AG04450 (cell line): Measurements from ENCODE around the gene RCAN2. TPM values are rescaled to one million over a fixed set of nuclear protein-coding genes. Genes with fewer than 3 reads are reported as not detected.

ENCODE experiments used
- CTCF ChIA-PET: fragments of 300-600, 350-600 bp; formaldehyde crosslinking; extraction: SDS; loops from one replicate; lab custom pipeline; 2022; ENCODE audit warnings: antibody characterized with exemption, inconsistent platforms; lab: Charles Lee
- POLR2A ChIA-PET: fragments of 350-600 bp; formaldehyde crosslinking; extraction: SDS; loops from one replicate; lab custom pipeline; 2021; ENCODE audit warnings: antibody characterized with exemption, inconsistent platforms; lab: Yijun Ruan, JAX
- DNase-seq: peaks from one replicate; pipeline ENCODE4 v3.0.0-alpha.2; 2011; ENCODE audit warnings: low read depth, low spot score
- H3K27ac ChIP-seq: one replicate; pipeline ENCODE4 v1.5.1; 2012; ENCODE audit warnings: low read depth, low read length, control low read depth
- H3K27me3 ChIP-seq: one replicate; pipeline ENCODE4 v1.6.0; 2012; ENCODE audit warnings: low read length; ENCODE audit not compliant: control insufficient read depth, insufficient read depth
- H3K4me3 ChIP-seq: 2 replicates; pipeline ENCODE4 v1.5.1; 2011; ENCODE audit warnings: mild to moderate bottlenecking, low read depth, low read length, control low read depth
- H3K9me3 ChIP-seq: 2 replicates; pipeline ENCODE4 v1.5.1; 2012; ENCODE audit warnings: low read length; ENCODE audit not compliant: control insufficient read depth, insufficient read depth
- CTCF ChIP-seq: IDR thresholded peaks from 2 replicates; pipeline ENCODE4 v1.5.1; 2011; ENCODE audit warnings: low read depth, low read length, control low read depth, inconsistent platforms
- polyA plus RNA-seq: library from polyadenylated mRNA; depleted of rRNA; stranded (reverse); fragments of >200 nt; gene quantifications from 2 replicates; pipeline ENCODE4 v1.2.3, GENCODE V29; 2011

The RCAN2 gene
- polyA plus RNA-seq, 1 experiment, result 0.11 TPM

GRCh38 chr6:46271728-46272127, 219.5 kb downstream of the RCAN2 start:
- H3K9me3 ChIP-seq, result no peaks in the 10 kb centered on the region
- DNase-seq, result no peak
- H3K27ac ChIP-seq, result no peak overlapping the region
- TF ChIP-seq CTCF, result no peak
- no peak overlapping the region for H3K4me3 ChIP-seq
- POLR2A ChIA-PET, result no interaction called here
- CTCF ChIA-PET, result no interaction called here
- H3K27me3 ChIP-seq, result no peaks in the 10 kb centered on the region

- Histone ChIP-seq H3K9me3 (no peaks in the 10 kb centered on the region), H3K4me3 (no peak overlapping the region), H3K27me3 (no peaks in the 10 kb centered on the region), H3K27ac (no peak overlapping the region)
- CTCF ChIA-PET, result no interaction called here
- POLR2A ChIA-PET, result no interaction called here
- DNase-seq, result no peak
- TF ChIP-seq CTCF, result no peak
These were observed 220.1 kb downstream of the RCAN2 start for GRCh38 chr6:46271107-46271506.

DNA sequence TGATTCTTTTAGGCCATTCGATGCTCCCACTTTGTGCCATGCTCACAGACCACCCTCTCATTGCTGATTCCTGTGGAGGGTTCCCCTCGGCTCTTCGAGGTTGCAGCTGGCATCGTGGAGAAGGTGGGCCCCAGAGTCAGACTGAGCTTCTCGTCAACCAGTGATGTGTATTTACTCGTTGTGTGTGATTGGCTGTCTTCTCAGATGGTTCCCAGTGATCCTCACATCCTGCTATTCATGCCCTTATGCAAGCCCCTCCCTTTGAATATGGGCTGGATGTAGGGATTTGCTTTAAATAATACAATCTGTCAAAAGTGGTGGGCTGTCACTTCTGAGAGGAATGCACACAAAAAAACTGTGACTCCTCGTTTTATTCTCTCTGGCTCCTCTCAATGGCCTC, 220.9 kb downstream of the RCAN2 start:
- Histone ChIP-seq H3K4me3 (no peak overlapping the region), H3K27ac (no peak overlapping the region), H3K9me3 (no peaks in the 10 kb centered on the region), H3K27me3 (no peaks in the 10 kb centered on the region)
- no peak for TF ChIP-seq CTCF
- ChIA-PET CTCF (no interaction called here), POLR2A (no interaction called here)
- DNase-seq, result no peak

- Histone ChIP-seq H3K27me3 (no peaks in the 10 kb centered on the region), H3K27ac (no peak overlapping the region), H3K9me3 (no peaks in the 10 kb centered on the region), H3K4me3 (no peak overlapping the region)
- ChIA-PET CTCF (no interaction called here), POLR2A (no interaction called here)
- no peak for DNase-seq
- no peak for TF ChIP-seq CTCF
These were observed 221.6 kb downstream of the RCAN2 start for GRCh38 chr6:46269447-46270229.

- POLR2A ChIA-PET, result no interaction called here
These were observed 223.7 kb downstream of the RCAN2 start for GRCh38 chr6:46267515-46267914.

More at GRCh38 chr6:46267515-46267914, 223.7 kb downstream of the RCAN2 start:
- CTCF ChIA-PET, result no interaction called here
- TF ChIP-seq CTCF, result no peak
- Histone ChIP-seq H3K9me3 (no peaks in the 10 kb centered on the region), H3K27ac (no peak overlapping the region), H3K27me3 (no peaks in the 10 kb centered on the region), H3K4me3 (no peak overlapping the region)
- DNase-seq, result no peak
